HCT116 (cell line): ENCODE data around the gene CASP10. TPM values are rescaled to one million over a fixed set of nuclear protein-coding genes. Genes with fewer than 3 reads are reported as not detected.

ENCODE experiments used
- ATAC-seq: fragments of 200-7000 bp; cut with Tn5 transposase; 2 replicates; pipeline ENCODE4 v1.9.1; 2020; ENCODE audit warnings: mild to moderate bottlenecking, moderate library complexity
- BruUV-seq: library from RNA; stranded (reverse); fragments of 400-500 nt; replicated peaks from 2 replicates; lab custom pipeline; 2021; lab: Mats Ljungman, UMichigan
- CTCF ChIA-PET: fragments of 300-600 bp; sonication (Branson Sonifier 250); formaldehyde crosslinking; loops from one replicate; lab custom pipeline; 2021; ENCODE audit warnings: antibody characterized with exemption; lab: Charles Lee
- POLR2A ChIA-PET: fragments of 300-600, 350-600 bp; sonication (Branson Sonifier 250); formaldehyde crosslinking; loops from one replicate; lab custom pipeline; 2021; ENCODE audit warnings: antibody characterized with exemption; lab: Charles Lee
- RAD21 ChIA-PET, 2 experiments: fragments of 300-600 bp; sonication (Branson Sonifier 250); formaldehyde crosslinking; loops; one replicate each; lab custom pipeline; 2023; ENCODE audit warnings: low total read pairs in 2 of 2; ENCODE audit not compliant: uncharacterized antibody in 2 of 2, unreplicated experiment in 2 of 2, low non-redundant PET in 1 of 2; lab: Charles Lee
- DNase-seq: peaks from one replicate; pipeline ENCODE4 v3.0.0-alpha.2; 2010; ENCODE audit warnings: low read depth, low spot score
- H2AFZ ChIP-seq: fragments of 200-600 bp; shearing (Covaris generic), sonication (generic); 2 replicates; pipeline ENCODE4 v1.6.1; 2017; ENCODE audit warnings: low read depth, mixed run types, mixed read lengths, antibody characterized with exemption, low read length; ENCODE audit not compliant: poor library complexity, severe bottlenecking
- H3K27ac ChIP-seq: 2 replicates; pipeline ENCODE4 v1.5.1; 2012; ENCODE audit warnings: low read depth, low read length
- H3K27me3 ChIP-seq: fragments of 200-600 bp; sonication (generic); 2 replicates; pipeline ENCODE4 v1.6.1; 2016; ENCODE audit warnings: mixed run types, low read length, mixed read lengths; ENCODE audit not compliant: insufficient read depth
- H3K36me3 ChIP-seq, 2 experiments: fragments of 200-500 bp in 1 of 2; fragments of 200-600 bp in 1 of 2; sonication (Bioruptor generic) in 1 of 2; sonication (generic) in 1 of 2; 2 replicates each; pipeline versions ENCODE4 v1.5.1 to v1.6.1; 2014 to 2016; ENCODE audit warnings: low read length in 2 of 2, inconsistent platforms in 1 of 2, mixed read lengths in 1 of 2, mixed run types in 1 of 2; ENCODE audit not compliant: insufficient read depth in 2 of 2, control insufficient read depth in 1 of 2
- H3K4me1 ChIP-seq, 2 experiments: fragments of 200-600 bp in 1 of 2; sonication (generic) in 1 of 2; 2 replicates each; pipeline versions ENCODE4 v1.5.1 to v1.6.1; 2012 to 2017; ENCODE audit warnings: low read length in 2 of 2, inconsistent platforms in 1 of 2, mild to moderate bottlenecking in 1 of 2, mixed read lengths in 1 of 2, mixed run types in 1 of 2, moderate library complexity in 1 of 2; ENCODE audit not compliant: insufficient read depth in 2 of 2, control insufficient read depth in 1 of 2
- H3K4me2 ChIP-seq: fragments of 200-600 bp; sonication (generic); 2 replicates; pipeline ENCODE4 v1.6.1; 2017; ENCODE audit warnings: mixed run types, low read length, mixed read lengths
- H3K4me3 ChIP-seq, 2 experiments: fragments of 200-600 bp in 1 of 2; sonication (generic) in 1 of 2; replicated peaks in 1 of 2; 2 replicates each; pipeline ENCODE4 v1.5.1; 2011 to 2016; ENCODE audit warnings: low read length in 2 of 2, control low read depth in 1 of 2, low read depth in 1 of 2, mild to moderate bottlenecking in 1 of 2, mixed read lengths in 1 of 2, mixed run types in 1 of 2
- H3K79me2 ChIP-seq: fragments of 200-600 bp; sonication (generic); 2 replicates; pipeline ENCODE4 v1.6.1; 2017; ENCODE audit warnings: mild to moderate bottlenecking, mixed run types, low read length, moderate library complexity, mixed read lengths; ENCODE audit not compliant: insufficient read depth
- H3K9ac ChIP-seq: fragments of 200-600 bp; sonication (generic); 2 replicates; pipeline ENCODE4 v1.6.1; 2016; ENCODE audit warnings: low read length, mixed read lengths
- H3K9me2 ChIP-seq: fragments of 200-600 bp; sonication (generic), shearing (Covaris generic); 2 replicates; pipeline ENCODE4 v1.6.1; 2017; ENCODE audit warnings: mixed run types, mild to moderate bottlenecking, moderate library complexity; ENCODE audit not compliant: insufficient read depth
- H3K9me3 ChIP-seq, 2 experiments: fragments of 200-500 bp in 1 of 2; fragments of 200-600 bp in 1 of 2; sonication (Bioruptor generic) in 1 of 2; sonication (generic) in 1 of 2; 2 replicates each; pipeline ENCODE4 v1.6.1; 2014 to 2017; ENCODE audit warnings: low read length in 2 of 2, mixed read lengths in 2 of 2, inconsistent platforms in 1 of 2, low read depth in 1 of 2, mild to moderate bottlenecking in 1 of 2, mixed run types in 1 of 2, moderate library complexity in 1 of 2; ENCODE audit not compliant: control insufficient read depth in 1 of 2, insufficient read depth in 1 of 2
- H4K20me1 ChIP-seq: fragments of 200-600 bp; sonication (generic), shearing (Covaris generic); 2 replicates; pipeline ENCODE4 v1.6.1; 2017; ENCODE audit warnings: mixed run types, mild to moderate bottlenecking, moderate library complexity; ENCODE audit not compliant: insufficient read depth
- CEBPB ChIP-seq: IDR thresholded peaks from 2 replicates; pipeline ENCODE4 v1.6.1; 2012; ENCODE audit warnings: low read depth
- ELF1 ChIP-seq: IDR thresholded peaks from 2 replicates; pipeline ENCODE4 v1.6.1; 2012; ENCODE audit warnings: low read depth, borderline replicate concordance
- EZH2 ChIP-seq: fragments of 200-600 bp; sonication (generic); IDR thresholded peaks from 2 replicates; pipeline ENCODE4 v1.6.1; 2017; ENCODE audit warnings: antibody characterized with exemption, mixed run types
- EZH2phosphoT487 ChIP-seq: fragments of 200-600 bp; IDR thresholded peaks from 2 replicates; pipeline ENCODE4 v1.6.1; 2018; ENCODE audit warnings: antibody characterized with exemption, borderline replicate concordance
- JUND ChIP-seq: IDR thresholded peaks from 2 replicates; pipeline ENCODE4 v1.6.1; 2012
- POLR2A ChIP-seq: IDR thresholded peaks from 2 replicates; pipeline ENCODE4 v1.7.0; 2011; ENCODE audit warnings: borderline replicate concordance; ENCODE audit not compliant: insufficient read depth, insufficient read length; ENCODE audit errors: extremely low read depth
- POLR2AphosphoS5 ChIP-seq: IDR thresholded peaks from 2 replicates; pipeline ENCODE4 v1.6.1; 2011; ENCODE audit warnings: mild to moderate bottlenecking, low read depth, low read length, moderate library complexity
- RAD21 ChIP-seq: IDR thresholded peaks from 2 replicates; pipeline ENCODE4 v1.6.1; 2012; ENCODE audit warnings: low read depth, mild to moderate bottlenecking
- SIN3A ChIP-seq: IDR thresholded peaks from 2 replicates; pipeline ENCODE4 v1.6.1; 2012; ENCODE audit warnings: low read depth
- SP1 ChIP-seq: IDR thresholded peaks from 2 replicates; pipeline ENCODE4 v1.6.1; 2012; ENCODE audit warnings: low read depth
- SRF ChIP-seq: IDR thresholded peaks from 2 replicates; pipeline ENCODE4 v1.6.1; 2012; ENCODE audit warnings: low read depth
- TCF7L2 ChIP-seq: IDR thresholded peaks from 2 replicates; pipeline ENCODE4 v1.7.0; 2011; ENCODE audit warnings: borderline replicate concordance, inconsistent platforms; ENCODE audit not compliant: insufficient read depth, insufficient read length; ENCODE audit errors: extremely low read depth
- YY1 ChIP-seq: IDR thresholded peaks from 2 replicates; pipeline ENCODE4 v1.6.1; 2011; ENCODE audit warnings: low read length, low read depth, moderate library complexity, mild to moderate bottlenecking; ENCODE audit not compliant: insufficient replicate concordance; ENCODE audit errors: extremely low read depth
- ZFX ChIP-seq: fragments of 450-650 bp; IDR thresholded peaks from 2 replicates; pipeline ENCODE4 v1.6.1; 2017
- intact Hi-C: fragments of 100-400 bp; cut with micrococcal nuclease; formaldehyde crosslinking; loops from 2 replicates; pipeline ENCODE4 v1.10.0; 2022
- total RNA-seq: library from RNA; stranded (reverse); gene quantifications from one replicate; pipeline ENCODE4 v1.2.1, GENCODE V29; 2021; ENCODE audit not compliant: unreplicated experiment
- TF ChIP-seq, protein P1 (sequence below): IDR thresholded peaks from 2 replicates; pipeline ENCODE4 v1.6.1; 2012; ENCODE audit warnings: low read depth

CASP10 gene
- total RNA-seq, 1 experiment from 2014 or later: 2.6 TPM

GRCh38 chr2:201148434-201148990, 34.4 kb upstream of the CASP10 start:
- peak overlapping the region; percentile 58 for H3K9ac ChIP-seq
- H3K4me3 ChIP-seq: peak overlapping the region in 1 of 2 experiments; percentile 41; a peak in 2 of 4 replicates
- H2AFZ ChIP-seq: no peak overlapping the region
- intact Hi-C loops: no loop called here
- no peaks in the 10 kb centered on the region for H3K79me2 ChIP-seq
- ChIA-PET POLR2A (interaction anchor here (1.2 to 3.4 kb wide), 2 partner anchors 33 to 259 kb away, joined by 3 to 8 read pairs; partner anchors contain the start of genes CFLAR, NIF3L1 and PPIL3), CTCF (interaction anchor here (1.2 to 1.6 kb wide), 3 partner anchors 10 to 85 kb away, joined by 3 to 5 read pairs (median 3); no protein-coding TSS in a partner anchor), RAD21 (no interaction called here)
- no peaks in the 10 kb centered on the region for H4K20me1 ChIP-seq
- BruUV-seq: no TSS peak
- H3K27ac ChIP-seq: peak overlapping the region; percentile 98; the same call in 1 of the 2 replicates
- TF ChIP-seq SIN3A: no peak
- TF ChIP-seq TCF7L2: no peak
- no peak for TF ChIP-seq RAD21
- TF ChIP-seq ELF1: no peak
- no peak for TF ChIP-seq POLR2AphosphoS5
- no peak for TF ChIP-seq SP1
- no peak for TF ChIP-seq CEBPB
- no peak for TF ChIP-seq EZH2
- TF ChIP-seq SRF: no peak
- TF ChIP-seq EZH2phosphoT487: no peak
- no peak for TF ChIP-seq ZFX
- no peak for TF ChIP-seq YY1
- no peak; the same call in 1 of the 2 replicates for TF ChIP-seq JUND
- no peak for TF ChIP-seq POLR2A
- TF ChIP-seq, protein P1, sequence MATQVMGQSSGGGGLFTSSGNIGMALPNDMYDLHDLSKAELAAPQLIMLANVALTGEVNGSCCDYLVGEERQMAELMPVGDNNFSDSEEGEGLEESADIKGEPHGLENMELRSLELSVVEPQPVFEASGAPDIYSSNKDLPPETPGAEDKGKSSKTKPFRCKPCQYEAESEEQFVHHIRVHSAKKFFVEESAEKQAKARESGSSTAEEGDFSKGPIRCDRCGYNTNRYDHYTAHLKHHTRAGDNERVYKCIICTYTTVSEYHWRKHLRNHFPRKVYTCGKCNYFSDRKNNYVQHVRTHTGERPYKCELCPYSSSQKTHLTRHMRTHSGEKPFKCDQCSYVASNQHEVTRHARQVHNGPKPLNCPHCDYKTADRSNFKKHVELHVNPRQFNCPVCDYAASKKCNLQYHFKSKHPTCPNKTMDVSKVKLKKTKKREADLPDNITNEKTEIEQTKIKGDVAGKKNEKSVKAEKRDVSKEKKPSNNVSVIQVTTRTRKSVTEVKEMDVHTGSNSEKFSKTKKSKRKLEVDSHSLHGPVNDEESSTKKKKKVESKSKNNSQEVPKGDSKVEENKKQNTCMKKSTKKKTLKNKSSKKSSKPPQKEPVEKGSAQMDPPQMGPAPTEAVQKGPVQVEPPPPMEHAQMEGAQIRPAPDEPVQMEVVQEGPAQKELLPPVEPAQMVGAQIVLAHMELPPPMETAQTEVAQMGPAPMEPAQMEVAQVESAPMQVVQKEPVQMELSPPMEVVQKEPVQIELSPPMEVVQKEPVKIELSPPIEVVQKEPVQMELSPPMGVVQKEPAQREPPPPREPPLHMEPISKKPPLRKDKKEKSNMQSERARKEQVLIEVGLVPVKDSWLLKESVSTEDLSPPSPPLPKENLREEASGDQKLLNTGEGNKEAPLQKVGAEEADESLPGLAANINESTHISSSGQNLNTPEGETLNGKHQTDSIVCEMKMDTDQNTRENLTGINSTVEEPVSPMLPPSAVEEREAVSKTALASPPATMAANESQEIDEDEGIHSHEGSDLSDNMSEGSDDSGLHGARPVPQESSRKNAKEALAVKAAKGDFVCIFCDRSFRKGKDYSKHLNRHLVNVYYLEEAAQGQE: no peak
- no peaks in the 10 kb centered on the region for H3K27me3 ChIP-seq
- H3K9me2 ChIP-seq: no peaks in the 10 kb centered on the region
- H3K9me3 ChIP-seq: no peaks in the 10 kb centered on the region
- H3K36me3 ChIP-seq: peaks cover 0 to 9% of the 10 kb centered on the region in 2 experiments; a peak in 1 of 4 replicates
- H3K4me1 ChIP-seq: peaks cover 40 to 89% of the 10 kb centered on the region in 2 experiments
- DNase-seq (no peak), ATAC-seq (no peak; the same call in 1 of the 2 replicates)
- peak overlapping the region; percentile 79 for H3K4me2 ChIP-seq
